Endothelial cell of umbilical vein (primary cell): ENCODE measurements around the gene PRR9. TPM values are rescaled to one million over a fixed set of nuclear protein-coding genes. Genes with fewer than 3 reads are reported as not detected.

Source experiments
- BruUV-seq: library from RNA; stranded (reverse); fragments of 400-500 nt; replicated peaks from 2 replicates; lab custom pipeline; 2021; lab: Mats Ljungman, UMichigan
- CTCF ChIA-PET: fragments of 300-600, 350-600 bp; sonication (Branson Sonifier 250); formaldehyde crosslinking; loops from one replicate; lab custom pipeline; 2021; ENCODE audit warnings: antibody characterized with exemption, inconsistent platforms; lab: Charles Lee
- POLR2A ChIA-PET: fragments of 300-600, 350-600 bp; sonication (Branson Sonifier 250); formaldehyde crosslinking; loops from one replicate; lab custom pipeline; 2021; ENCODE audit warnings: antibody characterized with exemption, inconsistent platforms; lab: Charles Lee
- DNase-seq: peaks from one replicate; pipeline ENCODE4 v3.0.0-alpha.2; 2011; ENCODE audit warnings: low read depth, low spot score
- FAIRE-seq: peaks from 2 replicates; lab custom pipeline; 2011; peaks lifted over from hg19 to GRCh38; lab: Jason Lieb, UNC
- H2AFZ ChIP-seq: 2 replicates; pipeline ENCODE4 v1.6.0; 2012; ENCODE audit warnings: low read depth, low read length, control low read depth, inconsistent platforms
- H3K27ac ChIP-seq: 2 replicates; pipeline ENCODE4 v1.5.1; 2011; ENCODE audit warnings: low read depth, mild to moderate bottlenecking, control low read depth, low read length, moderate library complexity; ENCODE audit not compliant: insufficient read depth
- H3K27me3 ChIP-seq, 2 experiments: 2 replicates each; pipeline versions ENCODE4 v1.6.0 to v1.6.1; 2011; ENCODE audit warnings: low read length in 2 of 2, mixed read lengths in 1 of 2; ENCODE audit not compliant: control insufficient read depth in 2 of 2, insufficient read depth in 2 of 2
- H3K36me3 ChIP-seq, 2 experiments: 2 replicates in 1 of 2; 3 replicates in 1 of 2; pipeline ENCODE4 v1.5.1; 2011; ENCODE audit warnings: low read length in 2 of 2, mild to moderate bottlenecking in 1 of 2, moderate library complexity in 1 of 2; ENCODE audit not compliant: control insufficient read depth in 2 of 2, insufficient read depth in 2 of 2; ENCODE audit errors: extremely low read depth in 1 of 2
- H3K4me1 ChIP-seq: 3 replicates; pipeline ENCODE4 v1.5.1; 2011; ENCODE audit warnings: mild to moderate bottlenecking, low read length; ENCODE audit not compliant: control insufficient read depth, insufficient read depth; ENCODE audit errors: extremely low read depth
- H3K4me2 ChIP-seq: 2 replicates; pipeline ENCODE4 v1.6.1; 2011; ENCODE audit warnings: low read length, control low read depth, mixed read lengths; ENCODE audit not compliant: insufficient read depth
- H3K4me3 ChIP-seq, 3 experiments: fragments of 200-600 bp in 1 of 3; sonication (generic), shearing (Covaris generic) in 1 of 3; replicated peaks in 1 of 3; 2 replicates each; pipeline ENCODE4 v1.5.1; 2011 to 2016; ENCODE audit warnings: control low read depth in 3 of 3, low read length in 3 of 3, mild to moderate bottlenecking in 2 of 3, inconsistent platforms in 1 of 3, low read depth in 1 of 3, moderate library complexity in 1 of 3; ENCODE audit not compliant: insufficient read depth in 1 of 3
- H3K79me2 ChIP-seq: 2 replicates; pipeline ENCODE4 v1.6.0; 2012; ENCODE audit warnings: low read length, inconsistent platforms; ENCODE audit not compliant: control insufficient read depth, insufficient read depth
- H3K9ac ChIP-seq: replicated peaks from 2 replicates; pipeline ENCODE3; 2011; ENCODE audit warnings: low read length, control low read depth; ENCODE audit not compliant: insufficient read depth; ENCODE audit errors: extremely low read depth
- H3K9me1 ChIP-seq: replicated peaks from 3 replicates; pipeline ENCODE4 v1.6.0; 2011; ENCODE audit warnings: mild to moderate bottlenecking, low read length; ENCODE audit not compliant: control insufficient read depth, insufficient read depth; ENCODE audit errors: extremely low read depth
- H3K9me3 ChIP-seq: replicated peaks from 2 replicates; pipeline ENCODE4 v1.5.1; 2012; ENCODE audit warnings: low read length, inconsistent platforms; ENCODE audit not compliant: control insufficient read depth, insufficient read depth
- H4K20me1 ChIP-seq: replicated peaks from 2 replicates; pipeline ENCODE3; 2011; ENCODE audit warnings: mild to moderate bottlenecking, low read length; ENCODE audit not compliant: control insufficient read depth, insufficient read depth; ENCODE audit errors: extremely low read depth
- EZH2 ChIP-seq: IDR thresholded peaks from 2 replicates; pipeline ENCODE4 v1.6.1; 2012; ENCODE audit warnings: borderline replicate concordance, low read depth, mild to moderate bottlenecking, moderate library complexity, low read length, inconsistent platforms; ENCODE audit not compliant: severe bottlenecking
- FOS ChIP-seq: IDR thresholded peaks from 2 replicates; pipeline ENCODE4 v1.6.1; 2011; ENCODE audit warnings: mild to moderate bottlenecking, low read length, moderate library complexity, borderline replicate concordance; ENCODE audit not compliant: insufficient read depth
- GATA2 ChIP-seq: IDR thresholded peaks from 2 replicates; pipeline ENCODE4 v1.7.0; 2011; ENCODE audit warnings: low read depth, mild to moderate bottlenecking, moderate library complexity, mixed read lengths, low read length; ENCODE audit not compliant: insufficient read length, insufficient read depth
- JUN ChIP-seq: IDR thresholded peaks from 2 replicates; pipeline ENCODE4 v1.6.1; 2011; ENCODE audit warnings: borderline replicate concordance, low read depth; ENCODE audit not compliant: insufficient read length, insufficient read depth
- MYC ChIP-seq: IDR thresholded peaks from one replicate; pipeline ENCODE4 v1.6.1; 2011; ENCODE audit warnings: mild to moderate bottlenecking, low read depth, low read length
- POLR2A ChIP-seq: IDR thresholded peaks from 2 replicates; pipeline ENCODE4 v1.6.1; 2012; ENCODE audit warnings: low read depth, mild to moderate bottlenecking, control low read depth, low read length
- POLR2AphosphoS5 ChIP-seq: IDR thresholded peaks from 2 replicates; pipeline ENCODE4 v1.6.1; 2012; ENCODE audit warnings: low read depth, mild to moderate bottlenecking, control low read depth, low read length, moderate library complexity; ENCODE audit not compliant: insufficient read depth
- dilution Hi-C: fragments of 300-500 bp; cut with MboI; formaldehyde crosslinking; loops from one replicate; pipeline ENCODE4 v1.15.0; 2019; ENCODE audit warnings: low sequenced_read_pairs; ENCODE audit not compliant: extremely low pct_ligation_motif_present
- intact Hi-C: fragments of 100-400 bp; cut with micrococcal nuclease; formaldehyde crosslinking; loops from one replicate; pipeline ENCODE4 v1.10.0; 2022
- polyA plus RNA-seq, 4 experiments: library from polyadenylated mRNA; depleted of rRNA in 3 of 4; stranded (reverse) in 3 of 4; unstranded in 1 of 4; fragments of >200 nt; gene quantifications; 2 replicates each; pipeline versions ENCODE4 v1.2.1 to v1.2.3, GENCODE V29; 2011 to 2012; ENCODE audit warnings: missing spikeins in 1 of 4
- total RNA-seq: library from RNA; stranded (reverse); gene quantifications from 2 replicates; pipeline ENCODE4 v1.2.3, GENCODE V29; 2021
- TF ChIP-seq, protein P1 (sequence below): IDR thresholded peaks from 2 replicates; pipeline ENCODE4 v1.6.1; 2011; ENCODE audit not compliant: insufficient read depth, insufficient read length
- TF ChIP-seq, protein P2 (sequence below), 2 donors: IDR thresholded peaks; 1 replicate in 1 of 2; 2 replicates in 1 of 2; pipeline ENCODE4 v1.5.1; 2011; ENCODE audit warnings: low read length in 2 of 2, mild to moderate bottlenecking in 2 of 2, moderate library complexity in 2 of 2, control low read depth in 1 of 2, inconsistent platforms in 1 of 2, low read depth in 1 of 2; ENCODE audit not compliant: insufficient read depth in 1 of 2; ENCODE audit errors: extremely low read depth in 1 of 2

PRR9 gene
- total and polyA plus RNA-seq, 2 donors (not counting 3 experiments of a cell fraction or from before 2014, with no cell fraction given): not detected

DNA sequence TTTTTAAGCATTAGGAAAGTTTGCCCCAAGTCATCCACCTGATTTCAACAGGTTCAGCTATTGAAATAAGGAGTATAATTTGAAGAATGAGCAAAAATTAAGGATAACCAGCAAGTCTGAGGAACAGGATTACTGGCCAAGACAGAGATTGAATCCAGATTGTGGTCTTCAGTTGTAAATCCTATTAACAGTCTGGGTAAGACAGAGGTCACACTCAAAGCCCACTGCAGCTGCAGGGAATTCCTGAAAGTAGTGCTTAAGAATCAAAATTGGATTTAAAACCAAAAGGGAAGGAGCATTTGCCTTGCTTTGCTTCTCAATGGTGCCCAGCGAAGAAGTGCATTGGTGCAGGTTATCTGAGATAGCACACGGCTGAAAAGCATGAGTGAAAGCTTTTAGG, 35.7 kb downstream of the PRR9 start:
- no TSS peak for BruUV-seq
- FAIRE-seq: no peak
- Histone ChIP-seq H3K4me3 (no peak overlapping the region), H3K9ac (no peak overlapping the region), H3K79me2 (no peaks in the 10 kb centered on the region), H2AFZ (no peak overlapping the region), H3K36me3 (no peaks in the 10 kb centered on the region), H3K4me1 (no peaks in the 10 kb centered on the region), H3K9me1 (no peaks in the 10 kb centered on the region), H3K27ac (no peak overlapping the region), H3K9me3 (no peaks in the 10 kb centered on the region), H3K27me3 (no peaks in the 10 kb centered on the region), H3K4me2 (no peak overlapping the region), H4K20me1 (no peaks in the 10 kb centered on the region)
- dilution Hi-C loops: no loop called here
- POLR2A ChIA-PET: no interaction called here
- CTCF ChIA-PET: no interaction called here
- TF ChIP-seq POLR2AphosphoS5 (no peak), JUN (no peak), MYC (no peak), EZH2 (no peak), GATA2 (no peak), POLR2A (no peak), FOS (no peak)
- TF ChIP-seq, protein P1, sequence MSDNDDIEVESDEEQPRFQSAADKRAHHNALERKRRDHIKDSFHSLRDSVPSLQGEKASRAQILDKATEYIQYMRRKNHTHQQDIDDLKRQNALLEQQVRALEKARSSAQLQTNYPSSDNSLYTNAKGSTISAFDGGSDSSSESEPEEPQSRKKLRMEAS: no peak
- TF ChIP-seq, protein P2, sequence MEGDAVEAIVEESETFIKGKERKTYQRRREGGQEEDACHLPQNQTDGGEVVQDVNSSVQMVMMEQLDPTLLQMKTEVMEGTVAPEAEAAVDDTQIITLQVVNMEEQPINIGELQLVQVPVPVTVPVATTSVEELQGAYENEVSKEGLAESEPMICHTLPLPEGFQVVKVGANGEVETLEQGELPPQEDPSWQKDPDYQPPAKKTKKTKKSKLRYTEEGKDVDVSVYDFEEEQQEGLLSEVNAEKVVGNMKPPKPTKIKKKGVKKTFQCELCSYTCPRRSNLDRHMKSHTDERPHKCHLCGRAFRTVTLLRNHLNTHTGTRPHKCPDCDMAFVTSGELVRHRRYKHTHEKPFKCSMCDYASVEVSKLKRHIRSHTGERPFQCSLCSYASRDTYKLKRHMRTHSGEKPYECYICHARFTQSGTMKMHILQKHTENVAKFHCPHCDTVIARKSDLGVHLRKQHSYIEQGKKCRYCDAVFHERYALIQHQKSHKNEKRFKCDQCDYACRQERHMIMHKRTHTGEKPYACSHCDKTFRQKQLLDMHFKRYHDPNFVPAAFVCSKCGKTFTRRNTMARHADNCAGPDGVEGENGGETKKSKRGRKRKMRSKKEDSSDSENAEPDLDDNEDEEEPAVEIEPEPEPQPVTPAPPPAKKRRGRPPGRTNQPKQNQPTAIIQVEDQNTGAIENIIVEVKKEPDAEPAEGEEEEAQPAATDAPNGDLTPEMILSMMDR (IDR thresholded peaks at IDR 0.05; ENCODE audit: extremely low read depth in 1 of 2, insufficient read depth in 1 of 2, low read depth in 1 of 2, low read length in 2 of 2): no peak
- intact Hi-C loops: no loop called here
- DNase-seq: no peak
